MM.1S (cell line): ENCODE results near the gene ZNF555.

Experiments
- DNase-seq: peaks from one replicate; pipeline ENCODE4 v3.0.0-alpha.2; 2015
- H2AFZ ChIP-seq: fragments of 300-600 bp; sonication (generic); 2 replicates; pipeline ENCODE4 v1.6.0; 2016; ENCODE audit warnings: antibody characterized with exemption, low read length
- H3F3A ChIP-seq: fragments of 300-600 bp; sonication (generic); 2 replicates; pipeline ENCODE4 v1.6.1; 2016; ENCODE audit warnings: mild to moderate bottlenecking, antibody characterized with exemption, low read length, moderate library complexity, mixed read lengths; ENCODE audit not compliant: insufficient read depth
- H3K27ac ChIP-seq: fragments of 300-600 bp; sonication (generic); 2 replicates; pipeline ENCODE4 v1.5.1; 2016; ENCODE audit warnings: mild to moderate bottlenecking, low read length
- H3K27me3 ChIP-seq: fragments of 300-600 bp; sonication (generic); replicated peaks from 2 replicates; pipeline ENCODE4 v1.6.0; 2016; ENCODE audit warnings: low read length; ENCODE audit not compliant: insufficient read depth
- H3K36me3 ChIP-seq: fragments of 300-600 bp; sonication (generic); replicated peaks from 2 replicates; pipeline ENCODE4 v1.6.1; 2016; ENCODE audit warnings: mild to moderate bottlenecking, low read length, mixed read lengths; ENCODE audit not compliant: insufficient read depth
- H3K4me1 ChIP-seq: fragments of 300-600 bp; sonication (generic); 2 replicates; pipeline ENCODE4 v1.6.1; 2016; ENCODE audit warnings: low read length, mixed read lengths
- H3K4me2 ChIP-seq: fragments of 300-600 bp; sonication (generic); 2 replicates; pipeline ENCODE4 v1.6.0; 2016; ENCODE audit warnings: low read depth, low read length
- H3K4me3 ChIP-seq: fragments of 300-600 bp; sonication (generic); 2 replicates; pipeline ENCODE4 v1.5.1; 2016; ENCODE audit warnings: low read length, mixed read lengths
- H3K79me2 ChIP-seq: fragments of 300-600 bp; sonication (generic); 2 replicates; pipeline ENCODE4 v1.6.1; 2016; ENCODE audit warnings: mixed run types, low read length, mixed read lengths
- H3K9ac ChIP-seq: fragments of 300-600 bp; sonication (generic); 2 replicates; pipeline ENCODE4 v1.6.1; 2016; ENCODE audit warnings: low read length, mixed read lengths
- H3K9me2 ChIP-seq: fragments of 300-600 bp; sonication (generic); replicated peaks from 2 replicates; pipeline ENCODE4 v1.6.1; 2016; ENCODE audit warnings: mild to moderate bottlenecking, low read length, mixed read lengths; ENCODE audit not compliant: insufficient read depth
- H3K9me3 ChIP-seq: fragments of 300-600 bp; sonication (generic); replicated peaks from 2 replicates; pipeline ENCODE4 v1.6.1; 2016; ENCODE audit warnings: mild to moderate bottlenecking, low read length, mixed read lengths; ENCODE audit not compliant: insufficient read depth
- H4K20me1 ChIP-seq: fragments of 300-600 bp; sonication (generic); 2 replicates; pipeline ENCODE4 v1.6.1; 2016; ENCODE audit warnings: mild to moderate bottlenecking, low read length, moderate library complexity, mixed read lengths; ENCODE audit not compliant: insufficient read depth
- EZH2 ChIP-seq: fragments of 300-600 bp; sonication (generic); optimal IDR thresholded peaks from 2 replicates; pipeline ENCODE3; 2017; ENCODE audit warnings: low read depth, mild to moderate bottlenecking, antibody characterized with exemption, low read length, mixed read lengths
- EZH2phosphoT487 ChIP-seq: fragments of 300-600 bp; sonication (generic); IDR thresholded peaks from 2 replicates; pipeline ENCODE4 v1.6.1; 2018; ENCODE audit warnings: antibody characterized with exemption, low read length
- TF ChIP-seq, protein P1 (sequence below): fragments of 300-600 bp; sonication (generic); IDR thresholded peaks from 2 replicates; pipeline ENCODE4 v1.5.1; 2016; ENCODE audit warnings: antibody characterized with exemption, low read length, mixed read lengths

Gene ZNF555

DNA sequence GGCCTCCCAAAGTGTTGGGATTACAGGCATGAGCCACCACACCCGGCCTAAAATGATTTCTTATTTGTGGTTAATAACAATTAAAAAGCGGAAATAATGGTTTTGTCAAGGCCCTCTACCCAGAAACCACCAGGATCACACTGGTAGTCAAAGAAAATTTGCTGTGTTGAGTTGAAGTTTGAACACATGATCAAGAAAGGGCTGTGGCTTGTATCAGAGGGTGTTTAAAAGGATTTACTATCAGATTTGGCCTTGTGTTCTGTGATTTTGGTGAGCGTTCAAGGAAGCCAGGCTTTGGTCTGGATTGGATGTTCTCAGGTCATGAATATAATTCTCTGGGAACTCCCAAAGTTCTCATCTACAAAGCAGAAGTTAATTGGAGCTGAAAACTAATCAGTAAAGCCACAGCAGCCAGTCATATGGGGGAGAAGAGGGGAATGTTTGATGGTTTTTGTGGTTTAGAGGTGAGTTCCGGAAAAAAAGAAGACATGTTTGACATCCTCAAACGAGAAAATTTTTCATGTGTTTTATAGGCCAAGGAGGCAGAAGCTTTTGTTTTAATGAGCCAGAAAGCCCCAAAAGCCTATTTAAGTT, 15.3 kb downstream of the ZNF555 start:
- no peaks in the 10 kb centered on the region for H3F3A ChIP-seq
- peaks cover 11% of the 10 kb centered on the region; the same call in 1 of the 2 replicates for H3K36me3 ChIP-seq
- H3K9ac ChIP-seq: no peak overlapping the region
- H3K4me3 ChIP-seq: no peak overlapping the region
- DNase-seq: no peak
- H2AFZ ChIP-seq: no peak overlapping the region
- no peaks in the 10 kb centered on the region for H3K9me2 ChIP-seq
- no peaks in the 10 kb centered on the region for H3K79me2 ChIP-seq
- H3K4me2 ChIP-seq: no peak overlapping the region
- H3K27ac ChIP-seq: no peak overlapping the region
- H4K20me1 ChIP-seq: no peaks in the 10 kb centered on the region
- peaks cover 20% of the 10 kb centered on the region for H3K27me3 ChIP-seq
- H3K4me1 ChIP-seq: no peaks in the 10 kb centered on the region
- peaks cover 6% of the 10 kb centered on the region; the same call in 1 of the 2 replicates for H3K9me3 ChIP-seq
- TF ChIP-seq, protein P1, sequence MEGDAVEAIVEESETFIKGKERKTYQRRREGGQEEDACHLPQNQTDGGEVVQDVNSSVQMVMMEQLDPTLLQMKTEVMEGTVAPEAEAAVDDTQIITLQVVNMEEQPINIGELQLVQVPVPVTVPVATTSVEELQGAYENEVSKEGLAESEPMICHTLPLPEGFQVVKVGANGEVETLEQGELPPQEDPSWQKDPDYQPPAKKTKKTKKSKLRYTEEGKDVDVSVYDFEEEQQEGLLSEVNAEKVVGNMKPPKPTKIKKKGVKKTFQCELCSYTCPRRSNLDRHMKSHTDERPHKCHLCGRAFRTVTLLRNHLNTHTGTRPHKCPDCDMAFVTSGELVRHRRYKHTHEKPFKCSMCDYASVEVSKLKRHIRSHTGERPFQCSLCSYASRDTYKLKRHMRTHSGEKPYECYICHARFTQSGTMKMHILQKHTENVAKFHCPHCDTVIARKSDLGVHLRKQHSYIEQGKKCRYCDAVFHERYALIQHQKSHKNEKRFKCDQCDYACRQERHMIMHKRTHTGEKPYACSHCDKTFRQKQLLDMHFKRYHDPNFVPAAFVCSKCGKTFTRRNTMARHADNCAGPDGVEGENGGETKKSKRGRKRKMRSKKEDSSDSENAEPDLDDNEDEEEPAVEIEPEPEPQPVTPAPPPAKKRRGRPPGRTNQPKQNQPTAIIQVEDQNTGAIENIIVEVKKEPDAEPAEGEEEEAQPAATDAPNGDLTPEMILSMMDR: no peak
- no peak for TF ChIP-seq EZH2
- TF ChIP-seq EZH2phosphoT487: no peak

DNA sequence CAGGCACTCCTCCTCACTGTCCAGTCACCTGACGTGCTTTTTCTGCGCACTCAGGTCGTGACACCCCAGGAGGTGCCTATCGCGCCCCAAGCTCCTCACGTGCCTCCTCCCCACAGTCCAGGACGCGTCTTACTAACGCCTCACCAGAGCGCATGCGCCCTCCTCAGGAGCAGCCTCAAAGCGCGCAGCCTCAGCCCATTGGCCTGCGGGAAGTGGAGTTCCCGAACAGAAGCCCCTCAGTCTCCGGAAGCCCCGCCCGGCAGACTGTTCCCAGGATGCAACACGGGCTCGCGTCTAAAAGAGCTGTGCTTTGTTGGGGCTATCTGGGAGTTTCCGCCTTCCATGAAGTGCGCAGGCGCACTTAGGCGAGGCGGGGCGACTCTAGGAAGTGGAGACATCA, 17.6 kb downstream of the ZNF555 start:
- Histone ChIP-seq H2AFZ (no peak overlapping the region), H3K9me2 (no peaks in the 10 kb centered on the region), H3K79me2 (no peaks in the 10 kb centered on the region), H3K27me3 (peaks cover 40% of the 10 kb centered on the region), H3K4me3 (no peak overlapping the region), H3K36me3 (no peaks in the 10 kb centered on the region), H4K20me1 (no peaks in the 10 kb centered on the region), H3K4me2 (no peak overlapping the region), H3F3A (no peaks in the 10 kb centered on the region), H3K9ac (no peak overlapping the region), H3K9me3 (no peaks in the 10 kb centered on the region), H3K4me1 (no peaks in the 10 kb centered on the region), H3K27ac (no peak overlapping the region)
- no peak for DNase-seq
- TF ChIP-seq, protein P1: no peak
- TF ChIP-seq EZH2: no peak
- no peak for TF ChIP-seq EZH2phosphoT487

DNA sequence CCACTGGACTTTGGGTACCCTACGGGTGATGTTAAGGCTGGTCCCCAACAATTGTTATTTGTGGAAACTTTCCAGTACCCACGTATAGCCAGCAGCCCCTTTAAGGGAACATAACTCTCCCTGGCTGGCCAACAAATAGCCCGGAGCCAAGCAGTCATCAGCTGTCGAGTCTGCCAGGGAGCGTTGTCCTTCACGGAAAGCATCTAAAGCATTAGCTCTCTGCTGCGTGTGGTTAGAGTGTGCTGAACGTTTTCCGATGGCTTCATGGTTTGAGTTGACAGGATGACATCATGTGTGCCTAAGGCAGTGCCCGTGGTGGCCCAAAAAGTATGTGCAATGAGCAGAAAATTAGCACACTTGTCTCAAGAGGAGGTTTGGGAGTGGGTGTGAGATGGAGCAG, 22.5 kb downstream of the ZNF555 start:
- TF ChIP-seq, protein P1: no peak
- no peak for TF ChIP-seq EZH2phosphoT487
- no peak for TF ChIP-seq EZH2
- H3K36me3 ChIP-seq: no peaks in the 10 kb centered on the region
- H3K79me2 ChIP-seq: no peaks in the 10 kb centered on the region
- H3K9me3 ChIP-seq: no peaks in the 10 kb centered on the region
- H3K4me1 ChIP-seq: no peaks in the 10 kb centered on the region
- no peaks in the 10 kb centered on the region for H3K9me2 ChIP-seq
- no peak overlapping the region for H3K9ac ChIP-seq
- H2AFZ ChIP-seq: no peak overlapping the region
- no peak for DNase-seq
- H3K27ac ChIP-seq: no peak overlapping the region
- no peak overlapping the region for H3K4me2 ChIP-seq
- peaks cover 71% of the 10 kb centered on the region for H3K27me3 ChIP-seq
- H3F3A ChIP-seq: no peaks in the 10 kb centered on the region
- no peaks in the 10 kb centered on the region for H4K20me1 ChIP-seq
- no peak overlapping the region for H3K4me3 ChIP-seq
